PC-3 (cell line): ENCODE measurements around the gene TEX19.

ENCODE experiments used
- CTCF ChIP-seq: fragments of 300-600 bp; sonication (generic); conservative IDR thresholded peaks from 2 replicates; pipeline ENCODE4 v1.5.1; 2017; ENCODE audit warnings: antibody characterized with exemption, low read depth, mild to moderate bottlenecking, low read length
- EZH2 ChIP-seq: fragments of 300-600 bp; sonication (generic); IDR thresholded peaks from one replicate; pipeline ENCODE4 v1.6.1; 2017; ENCODE audit warnings: antibody characterized with exemption, mild to moderate bottlenecking, low read length; ENCODE audit not compliant: unreplicated experiment
- EZH2phosphoT487 ChIP-seq: fragments of 300-600 bp; sonication (generic); IDR thresholded peaks from 2 replicates; pipeline ENCODE4 v1.6.1; 2018; ENCODE audit warnings: mild to moderate bottlenecking, antibody characterized with exemption, low read length, borderline replicate concordance

- TF ChIP-seq CTCF (no peak), EZH2phosphoT487 (no peak), EZH2 (no peak)
Observed at GRCh38 chr17:82320140-82320840, 38.8 kb upstream of the TEX19 start.
